Activated CD4-positive, alpha-beta T cell treated with anti-CD3 and anti-CD28 coated beads for 36 hours (primary cell): ENCODE measurements around the gene SLC25A19. TPM values are rescaled to one million over a fixed set of nuclear protein-coding genes. Genes with fewer than 3 reads are reported as not detected.

Experiments
- ATAC-seq: fragments of 200-7000 bp; cut with Tn5 transposase; one replicate; pipeline ENCODE4 v1.10.0; 2021; ENCODE audit warnings: mild to moderate bottlenecking, moderate library complexity
- CTCF ChIA-PET: fragments of 350-600 bp; sonication (Branson Sonifier 250); formaldehyde crosslinking; loops from one replicate; lab custom pipeline; 2021; ENCODE audit warnings: antibody characterized with exemption; lab: Charles Lee
- POLR2A ChIA-PET: fragments of 350-600 bp; sonication (Branson Sonifier 250); formaldehyde crosslinking; loops from one replicate; lab custom pipeline; 2021; ENCODE audit warnings: antibody characterized with exemption, inconsistent platforms; lab: Charles Lee
- DNase-seq: peaks from one replicate; pipeline ENCODE4 v3.0.0-alpha.2; 2020
- H3K27ac Mint-ChIP-seq: one replicate; pipeline ENCODE4 v1.8.0; 2021; ENCODE audit warnings: mixed read lengths
- H3K27me3 Mint-ChIP-seq: one replicate; pipeline ENCODE4 v1.8.0; 2021; ENCODE audit warnings: mixed read lengths
- H3K36me3 Mint-ChIP-seq: one replicate; pipeline ENCODE4 v1.8.0; 2021; ENCODE audit warnings: low read depth, mixed read lengths
- H3K4me1 Mint-ChIP-seq: one replicate; pipeline ENCODE4 v1.8.0; 2021; ENCODE audit warnings: mixed read lengths
- H3K4me3 Mint-ChIP-seq: one replicate; pipeline ENCODE4 v1.8.0; 2021; ENCODE audit warnings: mild to moderate bottlenecking, moderate library complexity, mixed read lengths
- H3K9me3 Mint-ChIP-seq: one replicate; pipeline ENCODE4 v1.8.0; 2021; ENCODE audit warnings: low read depth, mixed read lengths
- intact Hi-C, 2 experiments: fragments of 100-400 bp; cut with DNase I in 1 of 2; cut with micrococcal nuclease in 1 of 2; formaldehyde crosslinking; loops; one replicate each; pipeline versions ENCODE4 v1.14.2 to v1.15.1; 2022 to 2024; cut with DNase I, micrococcal nuclease
- total RNA-seq, 2 experiments: library from RNA; stranded (reverse); gene quantifications; one replicate each; pipeline ENCODE4 v1.2.3, GENCODE V29; 2021

SLC25A19 gene
- total RNA-seq, 2 experiments from 2014 or later: 67.8 to 79.7 TPM

GRCh38 chr17:75319904-75320691 is 30.9 kb upstream of the SLC25A19 start:
- H3K27ac Mint-ChIP-seq: no peak overlapping the region
- no peaks in the 10 kb centered on the region for H3K27me3 Mint-ChIP-seq
- intact Hi-C loops: loop anchor here in 1 of 2 experiments (5.0 kb wide), 1 partner anchor 33 kb away; the partner anchor contains the start of gene SLC25A19
- H3K4me3 Mint-ChIP-seq: no peak overlapping the region
- no peak for ATAC-seq
- CTCF ChIA-PET: interaction anchor here (0.9 to 4.9 kb wide), 4 partner anchors 31 to 92 kb away, joined by 3 to 70 read pairs (median 6); partner anchors contain the start of gene SLC25A19
- H3K9me3 Mint-ChIP-seq: no peaks in the 10 kb centered on the region
- peaks cover 40% of the 10 kb centered on the region for H3K36me3 Mint-ChIP-seq
- POLR2A ChIA-PET: interaction anchor here (0.7 kb wide), 1 partner anchor 23 kb away, joined by 3 read pairs; no protein-coding TSS in a partner anchor
- H3K4me1 Mint-ChIP-seq: peaks cover 21% of the 10 kb centered on the region
- DNase-seq: no peak

- Mint-ChIP-seq H3K27ac (peak overlapping the region; percentile 47), H3K4me1 (peaks cover 27% of the 10 kb centered on the region), H3K36me3 (peaks cover 36% of the 10 kb centered on the region), H3K27me3 (no peaks in the 10 kb centered on the region), H3K9me3 (no peaks in the 10 kb centered on the region), H3K4me3 (no peak overlapping the region)
- intact Hi-C loops: no loop called here
- ATAC-seq: no peak
- ChIA-PET POLR2A (interaction anchor here (0.9 kb wide), 1 partner anchor 78 kb away, joined by 6 read pairs; no protein-coding TSS in a partner anchor), CTCF (interaction anchor here (4.9 kb wide), 1 partner anchor 77 kb away, joined by 70 read pairs; no protein-coding TSS in a partner anchor)
- DNase-seq: no peak
Observed at GRCh38 chr17:75318615-75319222, 29.5 kb upstream of the SLC25A19 start.

GRCh38 chr17:75318211-75318610 is 29.0 kb upstream of the SLC25A19 start:
- DNase-seq (no peak), ATAC-seq (no peak)
- H3K36me3 Mint-ChIP-seq: peaks cover 32% of the 10 kb centered on the region
- no peak overlapping the region for H3K4me3 Mint-ChIP-seq
- peaks cover 25% of the 10 kb centered on the region for H3K4me1 Mint-ChIP-seq
- intact Hi-C loops: no loop called here
- POLR2A ChIA-PET: no interaction called here
- H3K9me3 Mint-ChIP-seq: no peaks in the 10 kb centered on the region
- H3K27ac Mint-ChIP-seq: peak overlapping the region; percentile 47
- H3K27me3 Mint-ChIP-seq: no peaks in the 10 kb centered on the region
- CTCF ChIA-PET: interaction anchor here (2.5 kb wide), 1 partner anchor 94 kb away, joined by 16 read pairs; no protein-coding TSS in a partner anchor

- peak overlapping the region; percentile 69 for H3K27ac Mint-ChIP-seq
- peaks cover 27% of the 10 kb centered on the region for H3K36me3 Mint-ChIP-seq
- ChIA-PET POLR2A (no interaction called here), CTCF (interaction anchor here (0.8 to 2.5 kb wide), 2 partner anchors 48 to 95 kb away, joined by 3 to 16 read pairs; no protein-coding TSS in a partner anchor)
- no peaks in the 10 kb centered on the region for H3K27me3 Mint-ChIP-seq
- H3K9me3 Mint-ChIP-seq: no peaks in the 10 kb centered on the region
- intact Hi-C loops: no loop called here
- peaks cover 21% of the 10 kb centered on the region for H3K4me1 Mint-ChIP-seq
- H3K4me3 Mint-ChIP-seq: no peak overlapping the region
- ATAC-seq: no peak
- DNase-seq: no peak
Observed at GRCh38 chr17:75317671-75318070, 28.4 kb upstream of the SLC25A19 start.

GRCh38 chr17:75316253-75316652 is 27.0 kb upstream of the SLC25A19 start:
- H3K4me3 Mint-ChIP-seq: no peak overlapping the region
- peak overlapping the region; percentile 71 for H3K27ac Mint-ChIP-seq
- H3K4me1 Mint-ChIP-seq: peaks cover 23% of the 10 kb centered on the region
- intact Hi-C loops: no loop called here
- ATAC-seq (peak; percentile 34), DNase-seq (no peak)
- no peaks in the 10 kb centered on the region for H3K9me3 Mint-ChIP-seq
- POLR2A ChIA-PET: interaction anchor here (0.7 to 1.1 kb wide), 4 partner anchors 19 to 90 kb away, joined by 3 to 4 read pairs (median 4); partner anchors contain the start of genes GGA3 and MRPS7
- H3K27me3 Mint-ChIP-seq: no peaks in the 10 kb centered on the region
- peaks cover 21% of the 10 kb centered on the region for H3K36me3 Mint-ChIP-seq
- CTCF ChIA-PET: interaction anchor here (0.6 to 2.5 kb wide), 15 partner anchors 9 to 96 kb away, joined by 3 to 16 read pairs (median 4); partner anchors contain the start of genes GRB2 and MIF4GD

- POLR2A ChIA-PET: interaction anchor here (0.7 to 1.1 kb wide), 4 partner anchors 18 to 90 kb away, joined by 3 to 4 read pairs (median 4); partner anchors contain the start of genes GGA3 and MRPS7
- no peaks in the 10 kb centered on the region for H3K27me3 Mint-ChIP-seq
- ATAC-seq (peak; percentile 64), DNase-seq (peak; percentile 69)
- CTCF ChIA-PET: interaction anchor here (0.6 to 2.5 kb wide), 11 partner anchors 14 to 201 kb away, joined by 3 to 16 read pairs (median 4); partner anchors contain the start of genes MIF4GD and TSEN54
- peak overlapping the region; percentile 71 for H3K27ac Mint-ChIP-seq
- peaks cover 17% of the 10 kb centered on the region for H3K36me3 Mint-ChIP-seq
- intact Hi-C loops: no loop called here
- H3K4me1 Mint-ChIP-seq: peaks cover 23% of the 10 kb centered on the region
- no peaks in the 10 kb centered on the region for H3K9me3 Mint-ChIP-seq
- no peak overlapping the region for H3K4me3 Mint-ChIP-seq
Observed at GRCh38 chr17:75315541-75316243, 26.5 kb upstream of the SLC25A19 start.

- Mint-ChIP-seq H3K9me3 (no peaks in the 10 kb centered on the region), H3K27ac (peak overlapping the region; percentile 27), H3K36me3 (peaks cover 7% of the 10 kb centered on the region), H3K4me1 (peaks cover 23% of the 10 kb centered on the region), H3K27me3 (no peaks in the 10 kb centered on the region), H3K4me3 (no peak overlapping the region)
- ChIA-PET POLR2A (interaction anchor here (0.6 kb wide), 1 partner anchor 12 kb away, joined by 3 read pairs; no protein-coding TSS in a partner anchor), CTCF (interaction anchor here (0.7 kb wide), 1 partner anchor 1892 kb away, joined by 4 read pairs; no protein-coding TSS in a partner anchor)
- no peak for ATAC-seq
- intact Hi-C loops: no loop called here
- no peak for DNase-seq
Observed at GRCh38 chr17:75313941-75314551, 24.8 kb upstream of the SLC25A19 start.

GRCh38 chr17:75308732-75309629 is 19.7 kb upstream of the SLC25A19 start:
- ChIA-PET POLR2A (no interaction called here), CTCF (interaction anchor here (1.2 to 1.4 kb wide), 2 partner anchors 14 to 103 kb away, joined by 4 to 6 read pairs; no protein-coding TSS in a partner anchor)
- Mint-ChIP-seq H3K27me3 (no peaks in the 10 kb centered on the region), H3K4me3 (no peak overlapping the region), H3K9me3 (no peaks in the 10 kb centered on the region), H3K4me1 (peaks cover 7% of the 10 kb centered on the region), H3K36me3 (no peaks in the 10 kb centered on the region), H3K27ac (no peak overlapping the region)
- intact Hi-C loops: no loop called here
- ATAC-seq: no peak
- DNase-seq: no peak

GRCh38 chr17:75307957-75308731 is 18.9 kb upstream of the SLC25A19 start:
- Mint-ChIP-seq H3K4me1 (peaks cover 2% of the 10 kb centered on the region), H3K9me3 (no peaks in the 10 kb centered on the region), H3K4me3 (no peak overlapping the region), H3K36me3 (no peaks in the 10 kb centered on the region), H3K27me3 (no peaks in the 10 kb centered on the region), H3K27ac (no peak overlapping the region)
- DNase-seq: no peak
- intact Hi-C loops: no loop called here
- ChIA-PET CTCF (interaction anchor here (1.0 to 1.4 kb wide), 3 partner anchors 8 to 104 kb away, joined by 3 to 6 read pairs (median 4); no protein-coding TSS in a partner anchor), POLR2A (interaction anchor here (0.7 kb wide), 1 partner anchor 38 kb away, joined by 5 read pairs; no protein-coding TSS in a partner anchor)
- ATAC-seq: no peak
